Adipose tissue (tissue), 3 donors: Measurements from ENCODE around the gene ESYT3. TPM values are rescaled to one million over a fixed set of nuclear protein-coding genes. Genes with fewer than 3 reads are reported as not detected.

Experiments
- H3K27ac ChIP-seq: one replicate; pipeline ENCODE4 v1.5.1; 2013; ENCODE audit warnings: low read depth, low read length
- WGBS, 3 donors: extraction: QIAGEN DNeasy Blood & Tissue Kit; methylation state at CpG; one replicate each; pipeline ENCODE4 v1.1.7; 2013; 5-methylcytosine and 5-hydroxymethylcytosine counted together
- polyA plus RNA-seq, 3 donors: library from polyadenylated mRNA; stranded (reverse); fragments of 200-250 nt; gene quantifications; one replicate each; pipeline ENCODE4 v1.2.3, GENCODE V29; 2013
- donor health status: healthy with polysubstance abuse.
- donor health status: Bipolar disorder and iron deficiency.
- donor health status: healthy.

Gene ESYT3, protein sequence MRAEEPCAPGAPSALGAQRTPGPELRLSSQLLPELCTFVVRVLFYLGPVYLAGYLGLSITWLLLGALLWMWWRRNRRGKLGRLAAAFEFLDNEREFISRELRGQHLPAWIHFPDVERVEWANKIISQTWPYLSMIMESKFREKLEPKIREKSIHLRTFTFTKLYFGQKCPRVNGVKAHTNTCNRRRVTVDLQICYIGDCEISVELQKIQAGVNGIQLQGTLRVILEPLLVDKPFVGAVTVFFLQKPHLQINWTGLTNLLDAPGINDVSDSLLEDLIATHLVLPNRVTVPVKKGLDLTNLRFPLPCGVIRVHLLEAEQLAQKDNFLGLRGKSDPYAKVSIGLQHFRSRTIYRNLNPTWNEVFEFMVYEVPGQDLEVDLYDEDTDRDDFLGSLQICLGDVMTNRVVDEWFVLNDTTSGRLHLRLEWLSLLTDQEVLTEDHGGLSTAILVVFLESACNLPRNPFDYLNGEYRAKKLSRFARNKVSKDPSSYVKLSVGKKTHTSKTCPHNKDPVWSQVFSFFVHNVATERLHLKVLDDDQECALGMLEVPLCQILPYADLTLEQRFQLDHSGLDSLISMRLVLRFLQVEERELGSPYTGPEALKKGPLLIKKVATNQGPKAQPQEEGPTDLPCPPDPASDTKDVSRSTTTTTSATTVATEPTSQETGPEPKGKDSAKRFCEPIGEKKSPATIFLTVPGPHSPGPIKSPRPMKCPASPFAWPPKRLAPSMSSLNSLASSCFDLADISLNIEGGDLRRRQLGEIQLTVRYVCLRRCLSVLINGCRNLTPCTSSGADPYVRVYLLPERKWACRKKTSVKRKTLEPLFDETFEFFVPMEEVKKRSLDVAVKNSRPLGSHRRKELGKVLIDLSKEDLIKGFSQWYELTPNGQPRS
- polyA plus RNA-seq: 1 to 10 TPM in 1 of 3 donors, under 1 TPM in 1, not detected in 1; 0.22 to 1.2 TPM

DNA sequence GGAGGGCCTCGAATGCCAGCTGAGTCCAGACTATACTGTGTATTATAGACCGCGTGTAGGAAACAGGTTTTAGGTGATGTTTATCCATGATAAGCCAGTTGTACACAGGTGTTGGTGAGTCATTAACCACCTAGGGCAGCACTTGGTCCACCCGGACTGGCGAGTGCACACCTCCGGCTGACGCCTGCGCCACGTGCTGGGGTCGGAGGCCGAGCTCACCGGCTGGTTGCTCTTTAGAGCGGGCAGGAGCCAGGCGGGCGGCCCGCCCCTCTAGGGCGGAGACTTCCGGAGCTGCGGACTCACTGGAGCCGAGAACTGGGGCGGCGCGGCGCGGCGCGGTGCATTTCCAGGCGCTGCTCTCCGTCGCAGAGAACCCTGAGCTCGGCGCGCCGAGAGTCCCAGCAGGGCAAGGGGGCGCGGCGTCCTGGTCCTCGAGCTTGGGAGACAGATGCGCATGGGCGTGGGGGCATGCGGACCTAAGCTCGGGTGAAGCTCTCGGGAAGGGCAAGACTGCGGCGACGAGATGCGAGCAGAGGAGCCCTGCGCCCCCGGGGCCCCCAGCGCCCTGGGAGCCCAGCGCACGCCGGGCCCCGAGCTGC is at the start of gene ESYT3:
Gene ESYT3 (plus strand): TSS at position 341 of the 599 bp plus-strand sequence. CDS start 183 bp downstream, at position 524.
- H3K27ac ChIP-seq: no peak within 1 kb of the TSS
- 1 to 2% (median 1%) methylated on average over 51 to 54 of the region's 54 CpGs for WGBS, 3 donors

DNA sequence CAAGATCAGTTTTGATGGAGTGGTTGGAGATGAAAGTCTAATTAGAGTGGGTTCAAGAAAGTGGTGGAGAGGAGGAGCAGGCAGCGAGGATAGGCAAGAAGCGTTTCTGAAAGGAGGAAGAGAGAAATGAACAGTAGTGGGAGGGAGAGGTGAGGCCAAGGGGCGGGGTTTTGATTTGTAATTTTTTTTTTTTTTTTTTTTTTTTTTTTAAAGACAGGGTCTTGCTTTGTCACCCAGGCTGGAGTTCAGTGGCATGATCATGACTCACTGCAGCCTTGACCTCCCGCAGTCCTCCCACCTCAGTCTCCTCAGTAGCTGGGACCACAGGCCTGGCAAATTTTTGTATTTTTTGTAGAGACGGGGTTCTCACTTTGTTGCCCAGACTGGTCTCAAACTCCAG is 49.4 kb upstream of the ESYT3 start:
- 89 to 95% (median 91%) methylated on average over 5 of the region's 5 CpGs for WGBS, 3 donors
- H3K27ac ChIP-seq: no peak overlapping the region

DNA sequence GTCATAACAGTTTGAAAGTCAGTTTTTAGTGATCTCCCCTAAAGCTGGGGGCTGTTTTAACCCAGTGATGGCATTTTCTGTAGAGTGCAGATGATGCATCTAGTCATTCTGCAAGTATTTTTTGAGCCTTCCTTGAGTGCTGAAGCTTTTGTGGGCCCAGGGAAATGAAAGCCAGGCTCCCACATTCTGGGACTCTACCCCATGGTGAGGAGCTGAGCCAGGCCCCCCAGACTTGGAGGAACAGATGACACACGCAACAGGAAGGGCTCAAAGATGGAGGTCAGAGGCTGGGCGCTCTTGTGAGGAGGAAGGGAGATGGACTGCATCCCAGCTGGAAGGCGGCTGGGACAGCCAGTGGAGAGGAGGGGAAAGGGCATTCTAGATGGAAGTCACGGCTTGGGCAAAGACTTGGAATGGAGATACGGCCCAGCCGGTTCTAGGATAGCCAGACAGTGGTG is 45.2 kb upstream of the ESYT3 start:
- 66 to 91% (median 69%) methylated on average over 6 of the region's 6 CpGs for WGBS, 3 donors
- H3K27ac ChIP-seq: no peak overlapping the region

DNA sequence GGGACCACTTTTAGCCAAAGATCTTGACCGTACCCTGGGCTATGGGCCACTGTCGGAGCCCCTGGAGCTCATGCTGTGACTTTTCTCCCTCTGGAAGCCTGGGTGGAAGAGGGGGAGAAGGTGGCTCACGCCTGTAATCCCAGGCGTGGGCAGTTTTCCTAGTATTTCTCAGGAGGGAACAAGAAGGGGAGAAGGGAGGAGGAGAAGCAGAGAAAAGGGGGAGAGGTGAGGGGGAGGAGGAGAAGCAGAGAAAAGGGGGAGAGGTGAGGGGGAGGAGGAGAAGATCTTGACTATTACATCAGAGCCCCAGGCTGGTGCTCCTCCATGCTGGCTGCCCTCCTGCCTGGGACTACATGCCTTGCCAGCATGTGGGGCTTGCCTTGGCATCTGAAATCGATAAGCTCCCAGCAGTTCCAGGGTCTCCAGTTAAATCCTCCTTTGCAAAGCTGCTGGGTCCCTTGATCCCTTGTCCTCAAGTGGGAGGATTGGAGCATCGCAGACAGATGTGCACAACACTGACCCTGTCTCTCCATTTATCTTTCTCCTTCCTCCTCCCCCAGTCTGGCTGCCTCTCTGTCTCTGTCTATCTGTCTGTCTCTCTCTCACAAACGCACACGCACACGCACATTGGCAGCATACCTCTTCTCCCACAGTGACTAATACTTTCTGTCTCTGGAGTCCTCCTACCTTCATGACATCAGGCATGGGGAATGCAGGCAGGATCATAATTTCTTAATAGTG is 44.4 kb upstream of the ESYT3 start:
- H3K27ac ChIP-seq: no peak overlapping the region
- 59 to 62% (median 61%) methylated on average over 8 to 9 of the region's 9 CpGs for WGBS, 3 donors

DNA sequence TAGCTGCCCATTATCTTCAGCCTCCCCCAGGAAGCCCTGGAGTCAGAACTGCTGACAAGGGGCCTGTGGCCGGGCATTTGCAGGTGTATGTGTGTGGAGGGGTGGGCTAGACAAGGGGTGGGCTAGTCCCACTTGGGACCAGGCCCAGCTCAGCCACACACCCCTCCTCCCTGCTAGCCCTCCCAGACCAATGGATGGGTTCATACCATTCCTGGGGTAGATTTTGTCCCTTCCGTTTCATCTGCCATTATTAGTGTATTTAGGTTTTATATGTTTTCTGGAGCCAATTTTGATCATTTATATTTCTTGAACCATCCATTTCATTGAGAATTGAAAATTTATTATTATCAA is 43.9 kb upstream of the ESYT3 start:
- 77 to 87% (median 80%) methylated on average over 2 of the region's 2 CpGs for WGBS, 3 donors
- no peak overlapping the region for H3K27ac ChIP-seq

DNA sequence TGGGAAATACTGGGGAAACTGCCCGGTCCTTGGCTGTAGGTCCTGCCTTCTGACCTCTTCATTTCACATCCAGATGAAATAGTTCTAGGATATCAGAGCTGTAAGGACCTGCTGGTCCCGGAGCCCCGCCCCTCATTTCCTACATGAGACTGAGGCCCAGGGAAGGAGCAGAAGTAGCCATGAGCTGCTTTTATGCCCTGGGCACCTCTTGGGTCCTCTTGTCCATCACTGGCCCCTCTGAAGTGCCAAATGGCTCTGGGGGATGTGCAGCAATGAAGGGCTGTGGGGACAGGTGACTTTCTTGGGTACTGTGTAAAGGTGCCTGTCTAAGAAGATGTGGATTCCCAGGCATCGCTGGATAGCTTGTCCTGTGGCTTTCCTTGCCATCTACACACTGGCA is 40.3 kb upstream of the ESYT3 start:
- no peak overlapping the region for H3K27ac ChIP-seq
- 89 to 97% (median 90%) methylated on average over 4 of the region's 4 CpGs for WGBS, 3 donors

DNA sequence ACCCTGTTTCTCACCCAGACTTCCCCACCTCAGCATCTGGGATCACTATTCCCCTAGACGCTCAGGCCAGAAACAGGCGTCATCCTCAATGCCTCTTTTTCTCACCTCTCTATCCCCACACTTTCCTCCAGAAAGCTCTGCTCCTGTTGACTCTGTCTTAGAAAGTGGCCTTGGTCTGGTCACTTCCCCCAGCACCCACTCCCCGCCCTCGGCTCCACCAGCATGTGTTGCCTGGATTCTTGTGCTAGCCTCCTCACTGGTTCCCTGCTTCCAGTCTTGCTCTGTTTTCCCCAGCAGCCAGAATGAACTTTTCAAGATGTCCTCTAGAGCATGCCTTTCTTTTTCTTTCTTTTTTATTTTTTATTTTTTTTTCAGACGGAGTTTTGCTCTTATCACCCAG is 39.7 kb upstream of the ESYT3 start:
- WGBS, 3 donors: 96 to 98% (median 96%) methylated on average over 5 of the region's 5 CpGs
- no peak overlapping the region for H3K27ac ChIP-seq

DNA sequence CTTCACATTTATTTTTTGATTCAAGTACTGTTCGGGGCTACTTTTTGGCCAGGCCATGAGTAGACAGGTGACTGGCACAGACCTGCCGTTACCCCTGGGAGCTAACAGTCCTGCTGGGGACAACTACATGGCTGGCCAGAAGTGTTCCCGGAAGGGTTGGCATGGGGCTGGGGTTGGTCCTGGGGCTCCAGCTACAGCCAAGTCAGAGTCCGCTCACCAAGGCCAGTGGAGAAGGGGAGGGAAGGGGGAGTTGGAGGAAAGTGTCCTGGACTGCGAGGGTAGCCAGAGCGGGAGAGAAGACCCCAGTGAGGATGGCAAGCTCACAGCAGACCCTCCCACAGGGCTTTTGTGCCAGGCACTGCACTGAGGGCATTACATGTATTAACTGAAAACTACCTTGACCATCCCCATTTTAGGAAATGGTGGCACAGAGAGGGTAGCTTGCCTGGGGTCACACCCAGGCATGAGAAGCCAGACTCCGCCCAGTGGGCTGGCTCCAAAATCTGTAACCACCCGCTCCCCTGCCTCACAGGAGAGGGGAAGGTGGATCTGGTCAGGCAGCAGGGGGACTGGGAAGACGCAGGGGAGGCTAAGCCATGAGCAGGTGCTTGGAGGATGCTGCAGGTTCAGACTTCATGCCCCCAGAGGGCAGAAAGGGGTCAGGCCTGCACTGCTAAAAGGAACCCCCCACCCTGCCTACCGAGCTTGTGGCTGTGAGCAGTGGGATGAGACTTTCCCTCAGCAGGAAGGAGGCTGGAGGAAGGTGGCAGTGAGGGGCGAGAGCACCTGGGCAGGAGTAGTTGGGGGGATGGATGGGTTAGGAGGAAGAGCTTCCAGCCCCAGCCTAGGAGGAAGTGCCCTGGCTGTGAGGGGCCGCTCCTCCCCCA is 38.3 kb upstream of the ESYT3 start:
- H3K27ac ChIP-seq: no peak overlapping the region
- WGBS, 3 donors: 93 to 96% (median 95%) methylated on average over 11 to 12 of the region's 12 CpGs

DNA sequence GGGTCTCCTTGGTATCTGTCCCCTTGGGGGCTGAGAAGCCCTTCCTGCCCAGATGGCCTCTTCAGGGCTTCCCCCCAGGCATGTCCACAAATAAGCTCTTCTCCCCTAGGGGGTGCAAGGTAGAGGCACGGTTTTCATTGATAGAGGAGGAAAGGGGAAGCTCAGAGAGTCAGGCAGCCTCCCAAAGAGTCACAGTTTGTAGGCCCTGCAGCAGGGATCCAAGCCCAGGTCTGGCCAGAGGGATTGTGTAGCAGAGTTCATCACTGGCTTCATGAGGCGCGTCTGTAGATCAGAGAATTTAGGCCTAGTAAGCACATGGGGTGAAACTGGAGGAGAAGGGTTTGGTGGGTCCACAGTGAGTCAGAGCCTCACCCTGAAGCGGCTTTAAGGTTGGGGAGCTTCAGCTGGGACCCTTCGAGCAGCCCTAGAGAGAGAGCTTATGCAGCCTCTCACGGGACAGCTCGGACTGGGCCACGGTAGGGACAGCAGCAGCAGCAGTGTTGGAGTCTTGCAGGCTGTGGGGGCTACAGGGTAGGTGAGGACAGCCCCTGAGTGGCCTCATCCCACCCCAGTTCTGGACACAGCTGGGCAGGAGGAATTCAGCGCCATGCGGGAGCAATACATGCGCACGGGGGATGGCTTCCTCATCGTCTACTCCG is 37.5 kb upstream of the ESYT3 start:
- no peak overlapping the region for H3K27ac ChIP-seq
- 91 to 93% (median 92%) methylated on average over 14 of the region's 14 CpGs for WGBS, 3 donors

DNA sequence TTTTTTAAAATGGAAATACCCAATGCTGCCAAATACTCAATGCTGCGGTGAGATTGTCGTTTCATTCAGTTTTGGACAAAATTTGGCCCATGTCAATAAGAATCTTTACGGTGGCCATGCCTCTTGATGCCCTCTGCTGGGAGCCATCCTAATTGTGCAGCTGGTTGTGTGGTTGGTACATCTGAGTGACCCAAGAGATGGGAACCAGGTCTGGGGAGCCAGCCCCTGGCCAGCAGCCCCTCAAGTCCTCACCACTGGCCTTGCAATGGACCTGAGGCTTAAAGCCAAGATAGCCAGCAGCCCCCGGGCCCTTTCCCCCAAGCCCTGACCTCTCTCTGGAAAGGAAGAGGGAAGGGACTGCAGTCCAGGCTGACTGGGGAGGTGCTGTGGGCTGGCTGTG is 36.4 kb upstream of the ESYT3 start:
- H3K27ac ChIP-seq: no peak overlapping the region
- WGBS, 3 donors: 86 to 93% (median 88%) methylated on average over 4 of the region's 4 CpGs

DNA sequence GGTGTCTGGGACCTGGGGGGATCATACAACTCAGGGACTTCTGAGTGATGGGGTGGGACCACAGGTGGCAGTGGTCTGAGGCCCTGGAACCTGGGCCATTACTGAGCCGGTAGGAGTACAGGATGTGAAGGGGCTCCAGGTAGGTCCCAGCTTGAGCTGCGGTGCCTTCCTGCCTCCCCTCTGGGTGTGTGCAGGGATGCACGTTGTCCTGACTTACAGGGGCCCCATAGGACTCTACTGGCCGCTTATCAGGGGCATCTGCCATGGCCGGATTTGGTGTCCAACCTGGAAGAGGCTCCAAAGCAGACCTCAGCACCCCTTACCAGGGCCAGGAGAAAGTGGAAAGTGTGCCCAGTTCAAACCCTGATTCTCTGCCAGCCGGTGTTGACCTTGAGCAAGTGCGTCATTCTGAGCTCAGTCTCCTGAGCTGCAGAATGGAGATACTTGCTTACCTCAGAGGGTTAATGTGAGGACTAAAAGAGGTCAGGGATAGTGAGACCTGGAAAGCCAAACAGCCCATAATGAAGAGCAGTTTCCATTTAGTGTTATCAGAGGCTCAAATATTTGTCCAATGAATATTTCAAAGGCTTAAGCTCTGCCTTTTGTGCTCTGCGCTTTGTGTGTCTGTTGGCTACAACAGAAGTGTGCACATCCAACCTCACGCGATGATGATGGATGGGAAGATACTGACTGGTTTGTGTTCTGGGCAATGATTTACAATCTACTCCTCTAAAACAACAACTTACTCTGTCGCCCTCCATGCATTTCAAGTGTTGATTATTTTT is 35.4 kb upstream of the ESYT3 start:
- no peak overlapping the region for H3K27ac ChIP-seq
- 70 to 88% (median 85%) methylated on average over 11 of the region's 11 CpGs for WGBS, 3 donors

DNA sequence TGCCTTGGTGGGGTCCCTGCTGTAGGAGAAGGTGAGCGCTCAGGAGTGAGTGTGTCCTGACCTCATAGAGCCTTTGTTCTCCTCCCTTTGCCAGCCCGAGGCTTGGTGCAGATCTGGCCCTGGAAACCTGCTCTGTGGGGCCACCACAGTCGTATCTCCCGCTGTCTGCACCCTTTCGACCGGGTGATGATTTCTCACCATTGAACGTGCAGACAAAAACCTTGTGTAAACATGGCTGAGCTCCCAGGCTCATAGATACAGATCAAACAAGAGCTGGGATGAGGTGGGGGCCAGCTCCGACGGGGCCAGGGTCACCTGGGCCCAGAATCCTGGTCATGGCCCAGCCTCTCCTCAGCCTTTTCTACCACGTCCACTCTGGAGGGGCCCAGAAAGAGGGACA is 34.6 kb upstream of the ESYT3 start:
- 72 to 86% (median 85%) methylated on average over 10 of the region's 10 CpGs for WGBS, 3 donors
- H3K27ac ChIP-seq: no peak overlapping the region

DNA sequence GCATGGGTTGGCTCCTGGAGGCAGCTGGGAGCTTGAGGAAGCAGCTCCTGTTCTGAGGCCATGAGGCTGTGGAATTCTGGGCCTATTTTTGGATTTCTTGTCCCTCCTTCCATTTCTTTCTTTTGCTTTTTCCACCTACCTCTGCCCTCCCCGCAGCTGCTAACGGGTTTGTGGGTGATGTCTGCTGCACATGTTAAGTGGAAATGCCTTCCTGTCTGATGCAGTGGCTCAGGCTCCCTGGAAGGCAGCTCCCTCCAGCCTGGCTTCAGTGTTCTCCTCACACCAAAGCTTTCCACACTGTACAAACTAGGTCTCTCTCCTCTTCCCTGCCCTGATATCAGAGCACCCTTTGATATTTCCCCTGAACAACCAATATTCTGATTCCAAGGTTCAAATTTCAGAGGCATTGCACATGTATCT is 33.8 kb upstream of the ESYT3 start:
- WGBS, 3 donors: 58 to 76% (median 66%) methylated on average over 2 of the region's 2 CpGs
- H3K27ac ChIP-seq: no peak overlapping the region

DNA sequence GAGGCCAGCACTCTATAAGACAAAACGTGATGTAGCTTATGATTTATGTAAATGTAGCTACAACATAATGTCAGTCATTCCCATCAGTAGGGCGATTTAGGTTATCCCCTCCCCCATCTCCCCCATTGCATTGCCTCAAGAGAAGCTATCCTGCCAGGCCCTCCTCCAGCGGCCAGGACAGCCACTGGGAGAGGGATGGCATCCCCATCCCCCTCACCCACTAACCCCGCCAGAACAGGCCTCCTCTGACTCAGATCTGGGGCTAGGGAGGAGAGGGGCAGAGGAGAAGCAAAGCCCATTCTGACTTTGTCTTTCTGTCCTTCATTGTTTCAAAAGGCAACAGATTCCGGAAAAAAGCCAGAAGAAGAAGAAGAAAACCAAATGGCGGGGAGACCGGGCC is 32.6 kb upstream of the ESYT3 start:
- no peak overlapping the region for H3K27ac ChIP-seq
- WGBS, 3 donors: 91 to 95% (median 93%) methylated on average over 7 of the region's 7 CpGs

DNA sequence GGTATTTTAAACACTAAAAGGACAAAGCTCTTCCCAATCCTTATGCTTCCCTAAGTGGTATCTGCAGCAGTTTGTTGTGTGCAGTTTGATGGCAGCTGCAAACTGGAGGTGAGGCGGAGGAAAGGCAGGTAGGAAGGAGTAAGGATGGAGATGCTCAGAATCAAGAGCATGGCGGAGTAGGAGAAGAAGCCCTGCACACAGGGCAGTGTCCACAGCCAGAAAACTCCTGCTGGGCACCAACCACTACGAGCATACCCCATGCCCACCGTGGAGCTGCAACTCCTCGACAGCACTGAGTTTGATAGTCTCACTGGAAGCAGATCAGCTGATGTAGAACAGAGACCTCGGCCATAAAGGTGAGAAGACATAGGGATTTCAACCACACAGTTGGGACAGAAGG is 30.3 kb upstream of the ESYT3 start:
- 86 to 97% (median 93%) methylated on average over 6 of the region's 6 CpGs for WGBS, 3 donors
- no peak overlapping the region for H3K27ac ChIP-seq

DNA sequence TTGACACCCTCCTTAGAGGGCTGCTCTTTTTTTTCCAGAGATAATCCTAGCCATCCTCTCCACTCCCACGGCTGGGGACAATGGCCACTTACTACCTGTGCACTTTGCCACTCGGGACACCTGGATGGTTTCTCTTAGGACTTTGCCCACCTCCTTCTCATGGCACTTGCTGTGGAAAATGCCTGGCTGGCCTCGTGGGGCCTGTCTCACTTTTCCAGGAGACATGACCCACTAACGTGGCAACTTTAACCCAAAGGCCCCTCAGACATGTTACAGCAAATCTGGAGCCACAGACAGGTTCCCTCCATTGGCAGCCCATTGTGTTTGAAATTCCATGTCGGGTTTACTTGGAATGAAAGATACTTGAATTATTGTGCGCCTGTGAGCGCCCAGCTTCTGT is 29.4 kb upstream of the ESYT3 start:
- WGBS, 3 donors: 82 to 93% (median 91%) methylated on average over 7 of the region's 7 CpGs
- no peak overlapping the region for H3K27ac ChIP-seq
